COLO668 (cell line): ENCODE data around the gene PARP11.

Experiments used
- DNase-seq: peaks from one replicate; lab custom pipeline; 2025; ENCODE audit not compliant: unreplicated experiment; lab: John Stamatoyannopoulos, UW

Gene PARP11

GRCh38 chr12:3872800-3873636, at the start of gene PARP11:
Gene PARP11, minus strand, starts transcription at chr12:3873399. Its CDS starts 170 bp downstream, at chr12:3873229.
- DNase-seq, result peak; percentile 90

- DNase-seq, result no peak
Observed at GRCh38 chr12:3922033-3922432, 48.8 kb upstream of the PARP11 start.

GRCh38 chr12:3921526-3921925, 48.3 kb upstream of the PARP11 start:
- DNase-seq, result no peak

GRCh38 chr12:3921151-3921471, 47.9 kb upstream of the PARP11 start:
- DNase-seq, result no peak

- no peak for DNase-seq
Observed at GRCh38 chr12:3920351-3921150, 47.4 kb upstream of the PARP11 start.

GRCh38 chr12:3913278-3913677, 40.1 kb upstream of the PARP11 start:
- DNase-seq, result no peak

- no peak for DNase-seq
Observed at GRCh38 chr12:3912863-3913262, 39.7 kb upstream of the PARP11 start.

- no peak for DNase-seq
Observed at GRCh38 chr12:3911409-3911808, 38.2 kb upstream of the PARP11 start.

GRCh38 chr12:3905664-3906063, 32.5 kb upstream of the PARP11 start:
- DNase-seq, result no peak

GRCh38 chr12:3904999-3905398, 31.8 kb upstream of the PARP11 start:
- no peak for DNase-seq

- DNase-seq, result no peak
Observed at GRCh38 chr12:3902921-3903320, 29.7 kb upstream of the PARP11 start.

GRCh38 chr12:3901116-3901515, 27.9 kb upstream of the PARP11 start:
- no peak for DNase-seq

- DNase-seq, result no peak
Observed at GRCh38 chr12:3898756-3899155, 25.6 kb upstream of the PARP11 start.

GRCh38 chr12:3897371-3897971, 24.3 kb upstream of the PARP11 start:
- no peak for DNase-seq

- DNase-seq, result no peak
Observed at GRCh38 chr12:3896801-3897351, 23.7 kb upstream of the PARP11 start.

GRCh38 chr12:3896356-3896755, 23.2 kb upstream of the PARP11 start:
- no peak for DNase-seq

- DNase-seq, result no peak
Observed at GRCh38 chr12:3892631-3893030, 19.4 kb upstream of the PARP11 start.

- no peak for DNase-seq
Observed at GRCh38 chr12:3891201-3891600, 18.0 kb upstream of the PARP11 start.

GRCh38 chr12:3888659-3889058, 15.5 kb upstream of the PARP11 start:
- DNase-seq, result no peak

GRCh38 chr12:3885277-3886094, 12.3 kb upstream of the PARP11 start:
- no peak for DNase-seq

GRCh38 chr12:3884671-3885070, 11.5 kb upstream of the PARP11 start:
- DNase-seq, result no peak
